HG03460 (cell line): ENCODE data around the gene CFAP74.

Experiments
- ATAC-seq: cut with Tn5 transposase; IDR thresholded peaks from one replicate; pipeline ENCODE4 v1.9.1; 2021; ENCODE audit not compliant: unreplicated experiment

Gene CFAP74

GRCh38 chr1:1972976-1973715 is 30.4 kb downstream of the CFAP74 start:
- ATAC-seq: no peak

GRCh38 chr1:1971688-1972087 is 31.9 kb downstream of the CFAP74 start:
- ATAC-seq: no peak

- ATAC-seq: no peak
Observed at GRCh38 chr1:1971017-1971416, 32.6 kb downstream of the CFAP74 start.

DNA sequence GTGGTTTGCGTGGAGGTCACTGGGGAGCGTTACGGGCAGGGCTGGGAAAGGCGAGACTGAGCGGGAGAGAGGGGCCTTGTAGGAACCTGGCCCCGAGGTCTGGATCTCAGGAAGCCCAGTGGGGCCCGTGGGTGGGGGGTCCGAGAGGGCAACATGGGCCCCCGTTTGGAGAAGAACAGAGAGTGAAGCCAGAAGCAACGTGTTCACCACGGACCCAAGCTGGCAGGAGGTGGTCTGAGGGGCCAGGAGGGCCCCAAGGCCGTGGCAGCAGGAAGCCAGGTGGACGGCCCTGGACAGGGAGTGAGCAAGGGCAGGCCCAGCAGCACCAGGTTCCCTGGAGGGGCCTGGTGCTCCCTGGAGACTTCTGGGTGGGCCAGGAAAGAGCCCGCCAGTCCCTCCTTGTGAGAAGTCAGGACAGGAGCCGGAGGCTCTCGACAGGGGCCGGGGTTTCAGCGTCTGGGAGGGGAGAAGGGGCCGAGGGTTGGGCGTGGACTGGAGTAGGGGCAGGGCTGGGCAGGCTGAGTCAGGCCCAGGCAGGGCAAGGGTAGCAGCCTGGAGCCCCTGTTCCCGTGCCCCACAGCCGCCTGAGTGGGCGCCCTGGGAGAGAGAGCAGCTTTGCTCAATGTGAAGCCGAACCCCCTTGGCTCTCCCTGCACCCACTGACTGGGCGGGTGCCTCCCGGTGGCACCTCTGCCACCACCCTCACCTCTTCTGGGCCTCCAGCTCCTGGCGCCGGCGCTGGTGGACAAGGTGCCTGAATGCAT is 33.5 kb downstream of the CFAP74 start:
- ATAC-seq: no peak

DNA sequence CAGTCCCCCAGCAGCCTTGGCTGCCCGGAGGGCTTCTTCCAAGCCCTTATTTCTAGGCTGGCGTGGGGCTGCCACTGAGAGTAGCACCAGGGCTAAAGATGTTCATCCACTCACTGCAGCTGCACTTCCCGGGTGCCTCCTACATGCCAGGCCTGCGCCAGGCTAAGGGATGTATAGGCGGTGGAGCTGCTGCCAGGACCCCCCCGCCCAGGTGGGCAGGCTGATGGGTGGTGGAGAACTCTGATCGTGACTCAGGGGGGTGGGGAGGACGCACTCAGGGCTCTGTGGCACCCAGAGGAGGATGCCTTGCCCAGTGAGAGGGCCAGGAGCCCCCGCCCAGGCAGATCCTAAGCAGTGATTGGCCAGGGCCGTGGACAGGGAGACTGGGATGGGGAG is 34.1 kb downstream of the CFAP74 start:
- no peak for ATAC-seq

DNA sequence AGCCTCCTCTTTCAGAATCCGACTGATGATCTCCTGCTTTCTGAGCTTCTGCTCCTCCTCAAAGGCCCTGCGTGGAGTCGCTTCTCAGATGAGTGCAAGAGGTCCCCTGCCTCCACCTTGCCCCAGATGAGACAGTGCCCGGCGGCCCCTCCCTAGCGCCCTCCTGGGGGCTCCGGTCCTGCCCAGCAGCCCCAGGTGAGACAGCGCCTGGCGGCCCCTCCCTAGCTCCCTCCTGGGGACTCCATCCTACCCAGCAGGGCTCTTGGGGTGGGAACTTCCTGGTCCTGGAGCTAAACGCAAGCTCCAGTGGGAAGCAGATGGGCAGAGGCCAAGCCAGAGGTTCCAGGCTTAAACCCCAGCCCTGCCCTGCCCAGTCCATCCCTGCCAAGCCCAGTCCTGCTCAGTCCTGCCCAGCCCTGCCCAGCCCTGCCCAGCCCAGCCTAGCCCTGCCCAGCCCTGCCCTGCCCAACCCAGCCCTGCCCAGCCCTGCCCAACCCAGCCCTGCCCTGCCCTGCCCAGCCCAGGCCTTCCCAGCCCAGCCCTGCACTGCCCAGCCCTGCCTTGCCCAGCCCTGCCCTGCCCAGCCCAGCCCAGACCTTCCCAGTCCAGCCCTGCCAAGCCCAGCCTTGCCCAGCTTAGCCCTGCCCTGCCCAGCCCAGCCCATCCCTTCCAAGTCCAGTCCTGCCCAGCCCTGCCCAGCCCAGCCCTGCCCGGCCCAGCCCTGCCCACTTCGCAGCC is 34.6 kb downstream of the CFAP74 start:
- no peak for ATAC-seq

- no peak for ATAC-seq
Observed at GRCh38 chr1:1967879-1968278, 35.7 kb downstream of the CFAP74 start.

DNA sequence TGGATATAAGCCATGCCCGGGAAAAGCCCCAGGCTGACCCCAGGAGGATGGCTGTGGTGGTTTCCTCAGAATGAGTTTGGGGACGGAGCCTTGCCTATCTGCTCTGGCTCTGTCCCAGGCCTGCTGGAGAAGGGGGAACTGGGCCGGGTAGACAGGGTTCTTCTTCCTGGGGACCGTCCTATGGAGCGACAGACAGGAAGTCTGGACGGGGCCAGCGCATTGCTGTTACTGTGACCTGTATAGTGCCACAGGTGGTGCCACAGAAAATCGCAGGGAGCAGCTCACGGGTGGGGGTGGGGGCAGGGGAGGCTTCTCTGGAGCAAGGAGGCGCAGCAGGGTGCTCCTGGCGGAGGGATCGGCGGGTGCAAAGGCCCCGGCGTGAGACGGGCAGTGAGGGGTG is 36.4 kb downstream of the CFAP74 start:
- no peak for ATAC-seq

- no peak for ATAC-seq
Observed at GRCh38 chr1:1966071-1966740, 37.4 kb downstream of the CFAP74 start.

DNA sequence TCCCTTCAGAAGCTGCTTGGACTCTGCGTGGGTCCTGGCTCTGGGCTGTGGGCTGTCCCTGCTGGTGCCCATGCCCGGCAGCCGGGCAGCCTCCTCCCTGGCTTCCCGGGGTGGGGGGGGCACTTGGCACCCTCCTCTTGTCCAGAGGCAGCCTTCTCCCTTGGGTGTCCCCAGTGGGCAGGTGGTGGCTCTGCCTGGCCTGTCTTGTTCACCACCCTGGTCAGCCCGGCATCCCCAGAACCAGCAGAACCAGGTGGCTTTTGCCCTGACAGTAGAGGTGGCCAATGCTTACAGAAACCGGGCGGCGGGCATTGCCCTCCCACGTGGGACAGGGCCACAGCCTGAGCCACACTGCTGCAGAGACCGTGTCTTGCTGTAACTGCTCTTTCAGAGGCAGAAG is 38.0 kb downstream of the CFAP74 start:
- no peak for ATAC-seq

GRCh38 chr1:1964811-1965210 is 38.8 kb downstream of the CFAP74 start:
- no peak for ATAC-seq

DNA sequence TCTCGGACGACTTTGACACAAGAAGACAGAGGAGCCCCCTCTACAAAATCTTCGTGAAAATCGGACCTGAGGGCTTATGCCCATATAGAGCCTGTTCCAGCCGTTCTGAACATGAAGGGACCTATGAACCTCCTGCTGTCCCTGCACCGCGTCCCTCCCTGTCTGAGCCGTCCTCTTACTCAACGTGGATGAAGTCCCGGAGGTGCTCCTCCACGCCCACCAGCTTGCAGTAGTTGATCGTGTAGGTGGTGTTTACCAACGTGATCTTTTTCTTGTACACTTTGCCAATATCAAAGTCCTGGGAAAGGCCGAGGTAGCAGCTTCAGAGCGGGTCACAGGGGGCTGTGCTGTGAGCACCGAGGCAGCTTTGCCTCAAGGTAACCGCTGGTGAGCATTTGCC is 40.0 kb downstream of the CFAP74 start:
- no peak for ATAC-seq

DNA sequence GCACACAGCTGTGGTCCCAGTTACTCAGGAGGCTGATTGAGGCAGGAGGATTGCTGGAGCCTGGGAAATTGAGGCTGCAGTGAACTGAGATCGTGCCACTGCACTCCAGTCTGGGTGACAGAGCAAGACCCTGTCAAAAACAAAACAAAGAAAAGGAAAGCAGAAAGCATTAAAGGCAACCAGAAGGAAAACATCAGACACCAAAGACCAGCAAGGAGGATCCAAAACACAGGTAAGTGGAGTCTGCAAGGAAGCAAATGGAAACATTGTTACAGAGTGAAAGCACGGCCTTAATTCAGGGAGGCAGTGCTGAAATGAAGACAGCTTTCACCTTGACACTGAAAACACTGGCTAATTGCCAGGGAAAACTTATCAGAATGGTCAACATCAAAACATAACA is 40.8 kb downstream of the CFAP74 start:
- ATAC-seq: no peak

GRCh38 chr1:1960480-1961196 is 42.9 kb downstream of the CFAP74 start:
- no peak for ATAC-seq

- no peak for ATAC-seq
Observed at GRCh38 chr1:1959840-1960479, 43.6 kb downstream of the CFAP74 start.

- ATAC-seq: no peak
Observed at GRCh38 chr1:1959459-1959839, 44.1 kb downstream of the CFAP74 start.

- ATAC-seq: no peak
Observed at GRCh38 chr1:1958071-1958541, 45.5 kb downstream of the CFAP74 start.

DNA sequence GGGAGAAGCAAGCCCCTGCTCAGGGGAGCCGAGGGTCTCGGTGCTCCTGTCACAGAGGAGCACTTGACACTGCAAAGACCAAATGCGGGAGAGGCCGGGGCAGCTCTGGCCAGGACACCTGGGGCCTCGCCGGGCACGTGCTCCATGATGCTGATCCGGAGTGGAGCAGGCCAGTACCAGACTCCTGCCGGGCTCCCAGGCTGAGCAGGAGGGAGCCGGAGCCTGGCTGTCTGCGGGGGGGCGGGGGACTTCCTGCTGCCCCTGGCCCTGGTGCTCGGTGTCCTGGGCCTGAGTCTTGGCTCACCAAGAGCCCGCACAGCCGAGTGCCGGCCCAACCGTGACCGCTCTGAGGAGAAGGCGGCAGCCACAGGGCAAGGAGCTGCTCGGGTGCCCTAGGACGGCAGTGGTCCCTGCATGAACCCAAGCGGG is 46.0 kb downstream of the CFAP74 start:
- ATAC-seq: no peak

GRCh38 chr1:1956586-1957532 is 46.7 kb downstream of the CFAP74 start:
- no peak for ATAC-seq
